ENCODE measurements around the gene PTPN11.

The PTPN11 gene

DNA sequence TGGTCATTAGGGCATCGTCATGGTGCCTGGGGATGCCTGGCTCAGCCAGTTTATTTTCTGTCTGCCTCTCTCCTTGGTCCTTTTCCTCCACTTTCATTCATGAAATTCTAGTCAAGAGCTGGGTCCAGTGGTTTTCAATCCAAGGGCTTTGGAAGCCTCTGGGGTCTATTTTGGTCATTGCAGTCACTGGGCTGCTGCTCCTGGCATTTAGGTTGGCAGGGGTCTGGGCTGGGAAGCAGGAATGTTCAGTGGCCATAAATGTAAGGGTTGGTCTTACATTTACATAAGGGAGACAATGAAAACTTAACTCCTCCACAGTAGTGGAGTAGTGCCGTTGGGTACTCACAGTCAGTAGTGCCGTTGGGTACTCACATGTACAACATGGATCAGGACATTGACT is 48.1 kb downstream of the PTPN11 start:
- no peak for TF ChIP-seq EZH2phosphoT487 (IDR thresholded peaks at IDR 0.05; ENCODE audit: borderline replicate concordance, low read length)
- TF ChIP-seq, protein P1, sequence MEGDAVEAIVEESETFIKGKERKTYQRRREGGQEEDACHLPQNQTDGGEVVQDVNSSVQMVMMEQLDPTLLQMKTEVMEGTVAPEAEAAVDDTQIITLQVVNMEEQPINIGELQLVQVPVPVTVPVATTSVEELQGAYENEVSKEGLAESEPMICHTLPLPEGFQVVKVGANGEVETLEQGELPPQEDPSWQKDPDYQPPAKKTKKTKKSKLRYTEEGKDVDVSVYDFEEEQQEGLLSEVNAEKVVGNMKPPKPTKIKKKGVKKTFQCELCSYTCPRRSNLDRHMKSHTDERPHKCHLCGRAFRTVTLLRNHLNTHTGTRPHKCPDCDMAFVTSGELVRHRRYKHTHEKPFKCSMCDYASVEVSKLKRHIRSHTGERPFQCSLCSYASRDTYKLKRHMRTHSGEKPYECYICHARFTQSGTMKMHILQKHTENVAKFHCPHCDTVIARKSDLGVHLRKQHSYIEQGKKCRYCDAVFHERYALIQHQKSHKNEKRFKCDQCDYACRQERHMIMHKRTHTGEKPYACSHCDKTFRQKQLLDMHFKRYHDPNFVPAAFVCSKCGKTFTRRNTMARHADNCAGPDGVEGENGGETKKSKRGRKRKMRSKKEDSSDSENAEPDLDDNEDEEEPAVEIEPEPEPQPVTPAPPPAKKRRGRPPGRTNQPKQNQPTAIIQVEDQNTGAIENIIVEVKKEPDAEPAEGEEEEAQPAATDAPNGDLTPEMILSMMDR (IDR thresholded peaks at IDR 0.05; ENCODE audit: low read depth, low read length, poor library complexity, severe bottlenecking) = no peak
- Histone ChIP-seq H3K4me2 (ENCODE audit: low read length) (no peak overlapping the region), H3K9me3 (ENCODE audit: control insufficient read depth, insufficient read depth, low read length) (no peaks in the 10 kb centered on the region), H3K27me3 (ENCODE audit: control insufficient read depth, low read length) (no peaks in the 10 kb centered on the region), H3K4me1 (ENCODE audit: control insufficient read depth, low read length) (no peaks in the 10 kb centered on the region), H3K27ac (ENCODE audit: low read depth, low read length) (no peak overlapping the region), H3K9me2 (replicated peaks; ENCODE audit: control insufficient read depth, low read length) (no peaks in the 10 kb centered on the region), H3F3A (ENCODE audit: control insufficient read depth, insufficient read depth) (no peaks in the 10 kb centered on the region), H4K20me1 (ENCODE audit: control insufficient read depth, insufficient read depth, low read depth, low read length) (no peaks in the 10 kb centered on the region), H3K79me2 (ENCODE audit: control insufficient read depth, low read length) (no peaks in the 10 kb centered on the region), H3K36me3 (ENCODE audit: control insufficient read depth, low read length) (peaks cover 13% of the 10 kb centered on the region), H3K4me3 (ENCODE audit: low read length) (no peak overlapping the region)

DNA sequence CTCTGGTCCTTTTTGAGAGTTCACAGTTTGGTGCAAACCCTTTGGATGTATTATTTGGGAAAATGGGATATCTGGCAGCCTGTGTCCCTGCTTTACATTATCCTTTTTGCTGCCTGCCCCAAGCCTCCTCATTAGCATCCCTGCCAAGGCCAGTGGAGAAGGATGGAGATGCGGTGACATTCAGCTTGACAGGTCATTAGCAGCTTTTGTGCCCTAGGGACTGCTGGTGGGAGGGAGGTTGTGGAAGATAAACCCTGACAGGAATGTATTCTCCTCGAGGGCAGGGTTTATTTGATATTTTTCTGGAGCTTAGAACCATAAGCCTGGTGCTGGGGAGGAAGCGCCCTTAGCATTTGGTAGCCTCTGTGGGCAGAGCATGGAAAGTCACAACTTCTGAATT is 49.3 kb downstream of the PTPN11 start:
- H3K4me3 ChIP-seq (ENCODE audit: low read length) = no peak overlapping the region
- H3K9me2 ChIP-seq (replicated peaks; ENCODE audit: control insufficient read depth, low read length) = no peaks in the 10 kb centered on the region
- H3K27me3 ChIP-seq (ENCODE audit: control insufficient read depth, low read length) = no peaks in the 10 kb centered on the region
- no peaks in the 10 kb centered on the region for H3K4me1 ChIP-seq (ENCODE audit: control insufficient read depth, low read length)
- H3K36me3 ChIP-seq (ENCODE audit: control insufficient read depth, low read length) = peaks cover 20% of the 10 kb centered on the region
- H3K9me3 ChIP-seq (ENCODE audit: control insufficient read depth, insufficient read depth, low read length) = no peaks in the 10 kb centered on the region
- H3K27ac ChIP-seq (ENCODE audit: low read depth, low read length) = no peak overlapping the region
- H3F3A ChIP-seq (ENCODE audit: control insufficient read depth, insufficient read depth) = no peaks in the 10 kb centered on the region
- TF ChIP-seq, protein P1 (IDR thresholded peaks at IDR 0.05; ENCODE audit: low read depth, low read length, poor library complexity, severe bottlenecking) = no peak
- no peak for TF ChIP-seq EZH2phosphoT487 (IDR thresholded peaks at IDR 0.05; ENCODE audit: borderline replicate concordance, low read length)
- no peak overlapping the region for H3K4me2 ChIP-seq (ENCODE audit: low read length)
- no peaks in the 10 kb centered on the region for H4K20me1 ChIP-seq (ENCODE audit: control insufficient read depth, insufficient read depth, low read depth, low read length)
- H3K79me2 ChIP-seq (ENCODE audit: control insufficient read depth, low read length) = no peaks in the 10 kb centered on the region

DNA sequence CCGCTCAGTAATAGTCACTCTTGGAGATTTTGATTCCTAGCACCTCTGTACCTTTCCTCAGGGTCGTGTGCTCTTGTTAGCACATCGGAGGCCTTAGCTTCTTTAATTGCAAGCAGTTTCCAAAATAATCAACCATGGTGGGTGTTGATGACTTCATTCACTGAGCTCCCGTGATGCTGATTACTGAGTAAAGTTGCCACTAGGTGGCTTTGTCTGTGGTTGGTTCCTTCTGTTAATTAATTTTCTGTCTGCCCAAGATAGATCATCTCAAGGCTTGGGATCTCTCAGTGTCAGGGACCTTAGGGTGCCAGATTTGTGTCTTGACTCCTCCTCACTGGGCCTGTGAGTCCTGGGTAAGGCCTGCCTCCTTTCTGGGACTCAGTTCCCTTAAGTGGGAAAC is 54.3 kb downstream of the PTPN11 start:
- no peaks in the 10 kb centered on the region for H3K9me3 ChIP-seq (ENCODE audit: control insufficient read depth, insufficient read depth, low read length)
- H3F3A ChIP-seq (ENCODE audit: control insufficient read depth, insufficient read depth) = no peaks in the 10 kb centered on the region
- H3K9me2 ChIP-seq (replicated peaks; ENCODE audit: control insufficient read depth, low read length) = no peaks in the 10 kb centered on the region
- H3K36me3 ChIP-seq (ENCODE audit: control insufficient read depth, low read length) = peaks cover 55% of the 10 kb centered on the region
- no peak overlapping the region for H3K4me2 ChIP-seq (ENCODE audit: low read length)
- H4K20me1 ChIP-seq (ENCODE audit: control insufficient read depth, insufficient read depth, low read depth, low read length) = no peaks in the 10 kb centered on the region
- no peaks in the 10 kb centered on the region for H3K4me1 ChIP-seq (ENCODE audit: control insufficient read depth, low read length)
- TF ChIP-seq EZH2phosphoT487 (IDR thresholded peaks at IDR 0.05; ENCODE audit: borderline replicate concordance, low read length) = no peak
- TF ChIP-seq, protein P1 (IDR thresholded peaks at IDR 0.05; ENCODE audit: low read depth, low read length, poor library complexity, severe bottlenecking) = peak; percentile 54
- no peaks in the 10 kb centered on the region for H3K27me3 ChIP-seq (ENCODE audit: control insufficient read depth, low read length)
- no peak overlapping the region for H3K4me3 ChIP-seq (ENCODE audit: low read length)
- H3K79me2 ChIP-seq (ENCODE audit: control insufficient read depth, low read length) = no peaks in the 10 kb centered on the region
- H3K27ac ChIP-seq (ENCODE audit: low read depth, low read length) = no peak overlapping the region

DNA sequence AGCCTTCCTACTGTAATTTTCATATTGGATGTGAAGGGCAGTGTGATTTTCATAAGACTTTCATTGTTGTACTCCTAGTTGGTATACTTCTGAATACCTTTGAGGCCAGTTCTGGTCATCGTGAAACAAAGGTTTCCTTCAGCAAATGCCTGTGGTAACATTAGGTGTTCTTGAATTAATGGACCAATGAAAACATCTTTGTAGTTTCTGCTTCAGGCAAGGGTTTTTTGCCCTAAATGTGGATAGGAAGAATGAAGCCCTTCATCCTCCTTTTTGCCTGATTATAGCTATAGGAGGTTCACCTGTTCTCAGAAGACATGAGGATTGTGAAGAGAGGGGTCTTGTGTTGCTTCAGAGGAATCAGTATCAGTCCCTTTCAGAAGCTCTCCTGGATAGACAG is 60.7 kb downstream of the PTPN11 start:
- TF ChIP-seq EZH2phosphoT487 (IDR thresholded peaks at IDR 0.05; ENCODE audit: borderline replicate concordance, low read length) = no peak
- TF ChIP-seq, protein P1 (IDR thresholded peaks at IDR 0.05; ENCODE audit: low read depth, low read length, poor library complexity, severe bottlenecking) = no peak
- Histone ChIP-seq H3K4me2 (ENCODE audit: low read length) (no peak overlapping the region), H3K9me3 (ENCODE audit: control insufficient read depth, insufficient read depth, low read length) (no peaks in the 10 kb centered on the region), H3K36me3 (ENCODE audit: control insufficient read depth, low read length) (peaks cover 90% of the 10 kb centered on the region), H3F3A (ENCODE audit: control insufficient read depth, insufficient read depth) (no peaks in the 10 kb centered on the region), H3K4me3 (ENCODE audit: low read length) (no peak overlapping the region), H3K4me1 (ENCODE audit: control insufficient read depth, low read length) (no peaks in the 10 kb centered on the region), H4K20me1 (ENCODE audit: control insufficient read depth, insufficient read depth, low read depth, low read length) (no peaks in the 10 kb centered on the region), H3K27ac (ENCODE audit: low read depth, low read length) (no peak overlapping the region), H3K27me3 (ENCODE audit: control insufficient read depth, low read length) (no peaks in the 10 kb centered on the region), H3K79me2 (ENCODE audit: control insufficient read depth, low read length) (no peaks in the 10 kb centered on the region), H3K9me2 (replicated peaks; ENCODE audit: control insufficient read depth, low read length) (no peaks in the 10 kb centered on the region)

All from DOHH2 (cell line).